IMR-90 (cell line): ENCODE measurements around the gene SLC29A3. TPM values are rescaled to one million over a fixed set of nuclear protein-coding genes. Genes with fewer than 3 reads are reported as not detected.

Experiments
- ATAC-seq: fragments of 200-7000 bp; cut with Tn5 transposase; 2 replicates; pipeline ENCODE4 v1.9.1; 2020; ENCODE audit warnings: low read depth, mild to moderate bottlenecking, moderate library complexity
- BruUV-seq: library from RNA; stranded (reverse); fragments of 400-500 nt; replicated peaks from 2 replicates; lab custom pipeline; 2021; lab: Mats Ljungman, UMichigan
- CTCF ChIA-PET: fragments of 300-600 bp; formaldehyde crosslinking; extraction: SDS; loops from one replicate; lab custom pipeline; 2021; ENCODE audit warnings: antibody characterized with exemption; lab: Yijun Ruan, JAX
- POLR2A ChIA-PET: fragments of 300-600 bp; sonication (Branson Sonifier 250); formaldehyde crosslinking; loops from one replicate; lab custom pipeline; 2022; ENCODE audit warnings: antibody characterized with exemption; ENCODE audit not compliant: unreplicated experiment; lab: Charles Lee
- DNase-seq: peaks from one replicate; pipeline ENCODE4 v3.0.0; 2013
- H2AFZ ChIP-seq: replicated peaks from 2 replicates; pipeline ENCODE3; 2013; ENCODE audit warnings: low read length, mild to moderate bottlenecking; ENCODE audit not compliant: poor library complexity
- H2AK5ac ChIP-seq: 2 replicates; pipeline ENCODE4 v1.6.1; 2013; ENCODE audit warnings: low read depth, low read length, inconsistent platforms
- H2AK9ac ChIP-seq: replicated peaks from 2 replicates; pipeline ENCODE3; 2013; ENCODE audit warnings: mild to moderate bottlenecking, low read depth, low read length, moderate library complexity; ENCODE audit not compliant: poor library complexity
- H2BK120ac ChIP-seq: 2 replicates; pipeline ENCODE4 v1.6.1; 2013; ENCODE audit warnings: low read depth, low read length, inconsistent platforms
- H2BK15ac ChIP-seq: 3 replicates; pipeline ENCODE4 v1.6.1; 2013; ENCODE audit warnings: low read depth, low read length, inconsistent platforms
- H2BK20ac ChIP-seq: 2 replicates; pipeline ENCODE4 v1.6.1; 2013; ENCODE audit warnings: low read depth, mild to moderate bottlenecking, inconsistent platforms, low read length, moderate library complexity
- H2BK5ac ChIP-seq: 2 replicates; pipeline ENCODE4 v1.6.1; 2013; ENCODE audit warnings: mild to moderate bottlenecking, low read depth, low read length, inconsistent platforms; ENCODE audit not compliant: poor library complexity, severe bottlenecking
- H3K14ac ChIP-seq: replicated peaks from 2 replicates; pipeline ENCODE4 v1.6.1; 2013; ENCODE audit warnings: low read depth, low read length, inconsistent platforms
- H3K18ac ChIP-seq: 2 replicates; pipeline ENCODE4 v1.6.1; 2013; ENCODE audit warnings: low read depth, low read length, control low read depth
- H3K23ac ChIP-seq: 2 replicates; pipeline ENCODE4 v1.6.1; 2013; ENCODE audit warnings: low read depth, low read length, inconsistent platforms
- H3K27ac ChIP-seq: 2 replicates; pipeline ENCODE4 v1.5.1; 2013; ENCODE audit warnings: mild to moderate bottlenecking, control low read depth, low read length; ENCODE audit not compliant: insufficient read depth
- H3K27me3 ChIP-seq: 2 replicates; pipeline ENCODE4 v1.6.1; 2013; ENCODE audit warnings: low read length; ENCODE audit not compliant: control insufficient read depth, insufficient read depth
- H3K36me3 ChIP-seq: 2 replicates; pipeline ENCODE4 v1.6.1; 2013; ENCODE audit warnings: low read length, mixed read lengths; ENCODE audit not compliant: control insufficient read depth, insufficient read depth
- H3K4ac ChIP-seq: 2 replicates; pipeline ENCODE4 v1.6.1; 2013; ENCODE audit warnings: low read depth, low read length, inconsistent platforms
- H3K4me1 ChIP-seq: 2 replicates; pipeline ENCODE4 v1.6.1; 2013; ENCODE audit warnings: low read length, mixed read lengths; ENCODE audit not compliant: control insufficient read depth, insufficient read depth
- H3K4me2 ChIP-seq: 2 replicates; pipeline ENCODE4 v1.6.1; 2013; ENCODE audit warnings: low read depth, mild to moderate bottlenecking, control low read depth, low read length, moderate library complexity
- H3K4me3 ChIP-seq: 2 replicates; pipeline ENCODE4 v1.5.1; 2013; ENCODE audit warnings: low read depth, mild to moderate bottlenecking, control low read depth, low read length, moderate library complexity; ENCODE audit not compliant: insufficient read depth
- H3K56ac ChIP-seq: 2 replicates; pipeline ENCODE4 v1.6.1; 2013; ENCODE audit warnings: low read length, inconsistent platforms; ENCODE audit not compliant: insufficient read depth; ENCODE audit errors: extremely low read depth
- H3K79me1 ChIP-seq, 2 experiments: 2 replicates each; pipeline ENCODE4 v1.6.1; 2013; ENCODE audit warnings: low read length in 2 of 2, inconsistent platforms in 1 of 2, low read depth in 1 of 2
- H3K9ac ChIP-seq: 2 replicates; pipeline ENCODE4 v1.6.1; 2013; ENCODE audit warnings: low read depth, low read length, control low read depth
- H3K9me1 ChIP-seq: 2 replicates; pipeline ENCODE4 v1.6.1; 2013; ENCODE audit warnings: low read length, inconsistent platforms; ENCODE audit not compliant: insufficient read depth
- H3K9me3 ChIP-seq: 2 replicates; pipeline ENCODE4 v1.6.1; 2013; ENCODE audit warnings: low read length; ENCODE audit not compliant: control insufficient read depth, insufficient read depth
- H4K20me1 ChIP-seq: 2 replicates; pipeline ENCODE4 v1.6.1; 2013; ENCODE audit warnings: low read length, inconsistent platforms; ENCODE audit not compliant: insufficient read depth
- H4K5ac ChIP-seq: 2 replicates; pipeline ENCODE4 v1.6.1; 2013; ENCODE audit warnings: mild to moderate bottlenecking, low read depth, low read length, control low read depth
- H4K8ac ChIP-seq, 2 experiments: 2 replicates each; pipeline ENCODE4 v1.6.1; 2013; ENCODE audit warnings: low read depth in 2 of 2, low read length in 2 of 2, control low read depth in 1 of 2, inconsistent platforms in 1 of 2
- H4K91ac ChIP-seq: 2 replicates; pipeline ENCODE4 v1.6.1; 2013; ENCODE audit warnings: low read depth, low read length, inconsistent platforms; ENCODE audit not compliant: insufficient read depth
- BHLHE40 ChIP-seq: fragments of 150-350 bp; IDR thresholded peaks from 2 replicates; pipeline ENCODE4 v1.6.1; 2016; ENCODE audit warnings: mild to moderate bottlenecking, low read depth, low read length
- MAFK ChIP-seq: IDR thresholded peaks from 2 replicates; pipeline ENCODE4 v1.6.1; 2012; ENCODE audit warnings: low read depth, low read length, improper control_type of control experiment
- MAZ ChIP-seq: IDR thresholded peaks from 2 replicates; pipeline ENCODE4 v1.6.1; 2012; ENCODE audit warnings: low read depth, mild to moderate bottlenecking, low read length, improper control_type of control experiment, moderate library complexity, borderline replicate concordance
- MXI1 ChIP-seq: IDR thresholded peaks from 2 replicates; pipeline ENCODE4 v1.6.1; 2012; ENCODE audit warnings: low read depth, mild to moderate bottlenecking, low read length, moderate library complexity, borderline replicate concordance
- NFE2L2 ChIP-seq: fragments of 150-350 bp; IDR thresholded peaks from 2 replicates; pipeline ENCODE4 v1.6.1; 2016; ENCODE audit warnings: low read depth, mild to moderate bottlenecking, low read length
- RAD21 ChIP-seq: IDR thresholded peaks from 2 replicates; pipeline ENCODE4 v1.6.1; 2012; ENCODE audit warnings: low read length, improper control_type of control experiment
- RFX5 ChIP-seq: IDR thresholded peaks from 2 replicates; pipeline ENCODE4 v1.8.0; 2012; ENCODE audit warnings: low read depth, mild to moderate bottlenecking, low read length, moderate library complexity
- SMC3 ChIP-seq: fragments of 150-350 bp; IDR thresholded peaks from 2 replicates; pipeline ENCODE4 v1.6.1; 2016; ENCODE audit warnings: low read depth, mild to moderate bottlenecking, antibody characterized with exemption, low read length, moderate library complexity
- USF2 ChIP-seq: fragments of 150-350 bp; IDR thresholded peaks from 2 replicates; pipeline ENCODE4 v1.6.1; 2017; ENCODE audit warnings: mild to moderate bottlenecking, antibody characterized with exemption, low read length, low read depth
- WGBS, 2 experiments: methylation state at CpG; one replicate each; pipeline versions ENCODE4 v1.1.5 to v1.1.7; 2013; ENCODE audit warnings: missing lambda C conversion rate in 2 of 2; ENCODE audit not compliant: insufficient read length in 1 of 2; ENCODE audit errors: extremely low coverage in 2 of 2; 5-methylcytosine and 5-hydroxymethylcytosine counted together
- dilution Hi-C: fragments of 300-500 bp; cut with HindIII; formaldehyde crosslinking; loops from one replicate; pipeline ENCODE4 v1.14.3; 2018; ENCODE audit warnings: low sequenced_read_pairs; ENCODE audit not compliant: unreplicated experiment
- in situ Hi-C: fragments of 300-500 bp; cut with MboI; formaldehyde crosslinking; loops from 3 replicates; pipeline ENCODE4 v1.14.3; 2019; ENCODE audit warnings: low sequenced_read_pairs, inconsistent platforms, mixed read lengths
- intact Hi-C: fragments of 100-400 bp; cut with micrococcal nuclease; formaldehyde crosslinking; loops from 2 replicates; pipeline ENCODE4 v1.10.0; 2022
- polyA plus RNA-seq, 3 experiments: library from polyadenylated mRNA; depleted of rRNA; stranded (reverse); fragments of >200 nt; gene quantifications; 2 replicates each; pipeline ENCODE4 v1.2.3, GENCODE V29; 2012; ENCODE audit warnings: low replicate concordance in 1 of 3
- total RNA-seq: library from RNA; depleted of rRNA; stranded (reverse); fragments of >200 nt; gene quantifications from 2 replicates; pipeline ENCODE4 v1.2.3, GENCODE V29; 2012

The SLC29A3 gene
- total and polyA plus RNA-seq, 2 of the 4 experiments (the other 2 are of a cell fraction), result 0.72 to 3.0 TPM

- 71% methylated on average over 3 of the region's 4 CpGs; no CpG with 5 or more reads in 1 of the 2 experiments for WGBS, 2 experiments
- ATAC-seq, result no peak
- no peaks in the 10 kb centered on the region for H3K9me1 ChIP-seq
- peaks cover 65% of the 10 kb centered on the region for H3K27me3 ChIP-seq
- H3K56ac ChIP-seq, result no peak overlapping the region
- no peaks in the 10 kb centered on the region for H4K20me1 ChIP-seq
- no peaks in the 10 kb centered on the region for H3K9me3 ChIP-seq
- TF ChIP-seq RFX5 (no peak), MAZ (no peak), USF2 (no peak), MAFK (no peak), MXI1 (no peak), RAD21 (no peak), NFE2L2 (no peak), SMC3 (no peak), BHLHE40 (no peak)
- no peak overlapping the region for H3K18ac ChIP-seq
- no peak overlapping the region for H2AK5ac ChIP-seq
- intact Hi-C loops, result no loop called here
- no peaks in the 10 kb centered on the region for H3K36me3 ChIP-seq
- no peak overlapping the region for H3K14ac ChIP-seq
- H3K79me1 ChIP-seq, result no peaks in the 10 kb centered on the region
- peak overlapping the region; percentile 70 for H2AK9ac ChIP-seq
- no peak overlapping the region for H3K23ac ChIP-seq
- H2BK120ac ChIP-seq, result no peak overlapping the region
- ChIA-PET POLR2A (no interaction called here), CTCF (no interaction called here)
- BruUV-seq, result no TSS peak
- H4K5ac ChIP-seq, result no peak overlapping the region
- H3K4ac ChIP-seq, result no peak overlapping the region
- H3K4me3 ChIP-seq, result no peak overlapping the region
- H2BK20ac ChIP-seq, result no peak overlapping the region
- H2AFZ ChIP-seq, result no peak overlapping the region
- no peak overlapping the region for H3K27ac ChIP-seq
- no peak overlapping the region for H2BK5ac ChIP-seq
- H4K91ac ChIP-seq, result no peak overlapping the region
- in situ Hi-C loops, result no loop called here
- no peak overlapping the region for H2BK15ac ChIP-seq
- no peak overlapping the region for H3K9ac ChIP-seq
- H3K4me2 ChIP-seq, result no peak overlapping the region
- no peaks in the 10 kb centered on the region; the same call in 1 of the 2 replicates for H3K4me1 ChIP-seq
- dilution Hi-C loops, result no loop called here
- no peak for DNase-seq
- no peak overlapping the region for H4K8ac ChIP-seq
These were observed 79.9 kb downstream of the SLC29A3 start for GRCh38 chr10:71398976-71399375.
